ENCODE data around the gene A1CF. TPM values are rescaled to one million over a fixed set of nuclear protein-coding genes. Genes with fewer than 3 reads are reported as not detected.

Gene A1CF
- total RNA-seq, 4 donors from 2014 or later: 0.19 TPM; not detected in 3

DNA sequence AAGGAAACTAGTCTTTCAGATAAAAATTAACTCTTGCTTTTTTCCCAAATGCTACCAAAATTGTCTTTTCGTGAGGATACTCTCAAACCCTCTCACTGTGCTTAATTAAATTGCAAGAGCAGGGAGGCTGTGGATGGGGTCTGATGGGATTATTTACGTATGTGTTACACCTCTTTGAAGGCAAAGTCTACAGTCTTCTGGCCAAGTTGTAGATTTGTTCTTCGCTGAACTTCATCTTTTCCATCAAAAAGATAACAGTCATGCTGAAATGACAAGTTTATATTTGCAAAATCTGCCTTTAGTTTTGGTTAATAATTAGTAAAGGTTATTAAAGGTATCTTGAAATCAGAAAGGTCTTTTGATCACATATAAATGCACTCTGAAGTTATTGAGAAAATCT is 22.7 kb downstream of the A1CF start:
- no peak for TF ChIP-seq CTCF (IDR thresholded peaks at IDR 0.05)
- DNase-seq (ENCODE audit: low spot score) (no peak), ATAC-seq (ENCODE audit: low FRiP score) (no peak)

GRCh38 chr10:50861370-50861769 is 24.1 kb downstream of the A1CF start:
- no peak for ATAC-seq (ENCODE audit: low FRiP score)
- TF ChIP-seq CTCF (IDR thresholded peaks at IDR 0.05): no peak
- no peak for DNase-seq (ENCODE audit: low spot score)

DNA sequence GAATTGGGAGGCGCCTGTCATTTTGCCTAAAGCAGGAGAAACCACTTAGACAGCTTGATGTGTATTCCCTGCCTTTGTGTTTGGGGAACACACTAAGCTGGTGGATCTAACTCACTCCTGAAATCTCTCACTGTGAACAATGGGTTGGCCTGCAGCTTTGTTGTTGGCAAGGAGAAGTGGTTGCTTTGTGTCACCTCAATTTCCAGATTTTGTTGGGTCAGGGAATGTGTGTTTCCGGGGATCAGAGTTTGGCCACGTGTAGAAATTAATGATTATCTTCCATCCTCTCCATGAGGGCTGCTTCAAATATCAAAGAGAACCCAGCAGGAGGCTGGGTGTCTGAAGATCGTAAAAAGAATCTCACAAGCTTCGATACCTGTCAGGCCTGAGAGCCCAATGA is 27.8 kb downstream of the A1CF start:
- DNase-seq (ENCODE audit: low spot score) (no peak), ATAC-seq (ENCODE audit: low FRiP score) (no peak)
- no peak for TF ChIP-seq CTCF (IDR thresholded peaks at IDR 0.05)

DNA sequence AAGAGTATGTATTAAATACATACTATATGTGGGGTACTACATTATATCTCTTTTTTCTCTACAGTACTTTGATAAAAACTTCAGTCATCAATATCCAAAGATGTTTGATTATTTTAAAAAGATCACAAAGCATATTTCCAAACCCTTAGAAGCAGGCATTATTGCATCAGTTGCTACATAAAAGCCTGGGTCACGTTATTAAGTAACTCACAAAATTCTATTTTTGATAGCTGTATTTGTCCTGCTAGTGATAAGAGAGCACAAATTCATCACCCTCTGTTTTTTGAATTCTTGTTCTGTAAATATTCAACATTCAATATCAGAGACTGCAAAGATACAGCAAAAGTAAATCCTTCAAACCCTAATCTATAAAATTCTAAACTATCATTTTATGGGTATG is 30.0 kb downstream of the A1CF start:
- TF ChIP-seq CTCF (IDR thresholded peaks at IDR 0.05): no peak
- ATAC-seq (ENCODE audit: low FRiP score) (no peak), DNase-seq (ENCODE audit: low spot score) (no peak)

- no peak for TF ChIP-seq CTCF (IDR thresholded peaks at IDR 0.05)
- ATAC-seq (ENCODE audit: low FRiP score) (no peak), DNase-seq (ENCODE audit: low spot score) (no peak)
Observed at GRCh38 chr10:50855015-50855414, 30.4 kb downstream of the A1CF start.

DNA sequence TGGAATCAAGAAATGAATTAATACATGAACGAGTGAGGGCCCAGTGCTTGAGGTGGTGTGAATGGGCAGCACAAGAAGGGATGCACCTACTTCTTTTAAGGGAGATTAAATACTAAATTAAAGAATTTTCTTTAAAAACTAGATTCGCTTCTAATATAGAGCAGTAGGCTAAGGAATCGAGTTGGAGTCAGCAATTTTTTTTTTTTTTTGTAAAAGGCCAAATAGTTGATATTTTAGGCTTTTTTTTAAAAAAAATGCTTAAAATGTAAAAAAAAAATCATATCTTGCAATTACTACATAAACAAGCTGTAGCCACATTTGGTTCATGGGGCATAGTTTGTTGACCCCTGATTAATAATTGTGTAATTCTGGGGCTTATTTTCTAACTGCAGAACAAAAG is 31.9 kb downstream of the A1CF start:
- no peak for DNase-seq (ENCODE audit: low spot score)
- no peak for TF ChIP-seq CTCF (IDR thresholded peaks at IDR 0.05)
- ATAC-seq (ENCODE audit: low FRiP score): no peak

- ATAC-seq (ENCODE audit: low FRiP score) (no peak), DNase-seq (ENCODE audit: low spot score) (no peak)
- no peak for TF ChIP-seq CTCF (IDR thresholded peaks at IDR 0.05)
Observed at GRCh38 chr10:50851884-50852671, 33.3 kb downstream of the A1CF start.
